Skin epidermis (tissue), 12 donors: ENCODE results near the gene NABP1.

Experiments used
- H3K27ac ChIP-seq, 21 experiments: fragments of 200-600 bp; sonication (generic) in 11 of 21; one replicate each; pipeline ENCODE4 v1.5.0; 2020; ENCODE audit warnings: mild to moderate bottlenecking in 3 of 21, inconsistent platforms in 2 of 21, moderate library complexity in 2 of 21
- H3K4me3 ChIP-seq, 7 experiments: fragments of 200-600 bp; sonication (generic) in 2 of 7; one replicate each; pipeline ENCODE4 v1.5.0; 2020; ENCODE audit warnings: inconsistent platforms in 2 of 7, mild to moderate bottlenecking in 2 of 7, moderate library complexity in 1 of 7

Gene NABP1

GRCh38 chr2:191645434-191646162 lies 32.3 kb upstream of the NABP1 start:
- Histone ChIP-seq H3K27ac (peak overlapping the region in 15 of 21 experiments; percentile 5 to 65 (median 38)), H3K4me3 (no peak overlapping the region)

GRCh38 chr2:191646163-191646902 lies 31.6 kb upstream of the NABP1 start:
- Histone ChIP-seq H3K27ac (peak overlapping the region in 15 of 21 experiments; percentile 5 to 65 (median 38)), H3K4me3 (no peak overlapping the region)

- Histone ChIP-seq H3K4me3 (no peak overlapping the region), H3K27ac (no peak overlapping the region)
Observed at GRCh38 chr2:191649519-191649918, 28.4 kb upstream of the NABP1 start.

GRCh38 chr2:191650896-191651773 lies 26.8 kb upstream of the NABP1 start:
- Histone ChIP-seq H3K4me3 (no peak overlapping the region), H3K27ac (peak overlapping the region in 2 of 21 experiments; percentile 5 to 17)

GRCh38 chr2:191653667-191654391 lies 24.1 kb upstream of the NABP1 start:
- Histone ChIP-seq H3K4me3 (no peak overlapping the region), H3K27ac (no peak overlapping the region)

GRCh38 chr2:191656391-191656790 lies 21.5 kb upstream of the NABP1 start:
- peak overlapping the region in 8 of 21 experiments; percentile 13 to 77 (median 60) for H3K27ac ChIP-seq

GRCh38 chr2:191656792-191657191 lies 21.1 kb upstream of the NABP1 start:
- Histone ChIP-seq H3K27ac (peak overlapping the region in 9 of 21 experiments; percentile 13 to 77 (median 59)), H3K4me3 (no peak overlapping the region)

More at GRCh38 chr2:191656391-191656790, 21.5 kb upstream of the NABP1 start:
- no peak overlapping the region for H3K4me3 ChIP-seq

GRCh38 chr2:191657977-191658376 lies 20.0 kb upstream of the NABP1 start:
- Histone ChIP-seq H3K4me3 (no peak overlapping the region), H3K27ac (peak overlapping the region in 5 of 21 experiments; percentile 1 to 30 (median 11))

GRCh38 chr2:191659198-191659597 lies 18.7 kb upstream of the NABP1 start:
- H3K27ac ChIP-seq = no peak overlapping the region
- H3K4me3 ChIP-seq = no peak overlapping the region

- H3K4me3 ChIP-seq = no peak overlapping the region
- no peak overlapping the region for H3K27ac ChIP-seq
Observed at GRCh38 chr2:191660575-191660974, 17.4 kb upstream of the NABP1 start.

- Histone ChIP-seq H3K27ac (no peak overlapping the region), H3K4me3 (no peak overlapping the region)
Observed at GRCh38 chr2:191661097-191661924, 16.6 kb upstream of the NABP1 start.

GRCh38 chr2:191664823-191665677 lies 12.9 kb upstream of the NABP1 start:
- Histone ChIP-seq H3K27ac (peak overlapping the region in 1 of 21 experiments; percentile 33), H3K4me3 (no peak overlapping the region)

GRCh38 chr2:191666226-191666625 lies 11.7 kb upstream of the NABP1 start:
- Histone ChIP-seq H3K27ac (peak overlapping the region in 6 of 21 experiments; percentile 23 to 50 (median 37)), H3K4me3 (no peak overlapping the region)

- Histone ChIP-seq H3K4me3 (no peak overlapping the region), H3K27ac (peak overlapping the region in 6 of 21 experiments; percentile 23 to 50 (median 37))
Observed at GRCh38 chr2:191666732-191667131, 11.2 kb upstream of the NABP1 start.

GRCh38 chr2:191670076-191670475 lies 7.9 kb upstream of the NABP1 start:
- no peak overlapping the region for H3K4me3 ChIP-seq
- H3K27ac ChIP-seq = no peak overlapping the region

GRCh38 chr2:191670787-191671186 lies 7.1 kb upstream of the NABP1 start:
- H3K4me3 ChIP-seq = no peak overlapping the region

More at GRCh38 chr2:191670787-191671186, 7.1 kb upstream of the NABP1 start:
- no peak overlapping the region for H3K27ac ChIP-seq
